ENCODE data around the gene OPRD1. TPM values are rescaled to one million over a fixed set of nuclear protein-coding genes. Genes with fewer than 3 reads are reported as not detected.
A peak's percentile ranks its signal among the peaks of the same experiment; 100 is the strongest.
"Not testable (repeated sequence)": the region's sequence is repeated elsewhere in the genome, so short reads cannot be mapped to it uniquely, and the experiment has no call there.

The OPRD1 gene
- polyA plus RNA-seq, 1 donor, result 1.5 TPM

GRCh38 chr1:28815533-28816185 lies 3.7 kb downstream of the OPRD1 start:
- Histone ChIP-seq H3K36me3 (ENCODE audit: control insufficient read depth, insufficient read depth, low read length) (no peaks in the 10 kb centered on the region), H3K27me3 (ENCODE audit: control insufficient read depth, insufficient read depth, low read length) (peaks cover 55% of the 10 kb centered on the region), H3K4me3 (ENCODE audit: low read length) (no peak overlapping the region), H3K4me1 (ENCODE audit: control insufficient read depth, insufficient read depth, low read length) (no peaks in the 10 kb centered on the region), H3K27ac (ENCODE audit: low read length) (no peak overlapping the region), H3K9me3 (ENCODE audit: control insufficient read depth, low read depth, low read length) (peaks cover 3% of the 10 kb centered on the region)
- no CpG with 5 or more reads among the region's 12 CpGs for WGBS (ENCODE audit: insufficient coverage, low lambda C conversion rate)
- DNase-seq, result no peak

GRCh38 chr1:28817133-28817532 lies 5.2 kb downstream of the OPRD1 start:
- no peak overlapping the region for H3K27ac ChIP-seq (ENCODE audit: low read length)
- no peaks in the 10 kb centered on the region for H3K36me3 ChIP-seq (ENCODE audit: control insufficient read depth, insufficient read depth, low read length)
- peaks cover 3% of the 10 kb centered on the region for H3K9me3 ChIP-seq (ENCODE audit: control insufficient read depth, low read depth, low read length)
- DNase-seq, result no peak
- H3K27me3 ChIP-seq (ENCODE audit: control insufficient read depth, insufficient read depth, low read length), result peaks cover 43% of the 10 kb centered on the region
- H3K4me3 ChIP-seq (ENCODE audit: low read length), result no peak overlapping the region
- no peaks in the 10 kb centered on the region for H3K4me1 ChIP-seq (ENCODE audit: control insufficient read depth, insufficient read depth, low read length)
- WGBS (ENCODE audit: insufficient coverage, low lambda C conversion rate), result no CpG with 5 or more reads among the region's 7 CpGs

GRCh38 chr1:28819020-28819419 lies 7.0 kb downstream of the OPRD1 start:
- Histone ChIP-seq H3K27me3 (ENCODE audit: control insufficient read depth, insufficient read depth, low read length) (peaks cover 25% of the 10 kb centered on the region), H3K4me3 (ENCODE audit: low read length) (no peak overlapping the region), H3K36me3 (ENCODE audit: control insufficient read depth, insufficient read depth, low read length) (no peaks in the 10 kb centered on the region), H3K9me3 (ENCODE audit: control insufficient read depth, low read depth, low read length) (no peaks in the 10 kb centered on the region), H3K27ac (ENCODE audit: low read length) (no peak overlapping the region), H3K4me1 (ENCODE audit: control insufficient read depth, insufficient read depth, low read length) (no peaks in the 10 kb centered on the region)
- no peak for DNase-seq

- no peaks in the 10 kb centered on the region for H3K4me1 ChIP-seq (ENCODE audit: control insufficient read depth, insufficient read depth, low read length)
- no peaks in the 10 kb centered on the region for H3K27me3 ChIP-seq (ENCODE audit: control insufficient read depth, insufficient read depth, low read length)
- no peak for DNase-seq
- 90% methylated on average over 2 of the region's 3 CpGs for WGBS (ENCODE audit: insufficient coverage, low lambda C conversion rate)
- H3K4me3 ChIP-seq (ENCODE audit: low read length), result no peak overlapping the region
- H3K9me3 ChIP-seq (ENCODE audit: control insufficient read depth, low read depth, low read length), result no peaks in the 10 kb centered on the region
- no peaks in the 10 kb centered on the region for H3K36me3 ChIP-seq (ENCODE audit: control insufficient read depth, insufficient read depth, low read length)
- no peak overlapping the region for H3K27ac ChIP-seq (ENCODE audit: low read length)
These were observed 10.8 kb downstream of the OPRD1 start for GRCh38 chr1:28822799-28823198.

GRCh38 chr1:28824061-28824460 lies 12.1 kb downstream of the OPRD1 start:
- 100% methylated on average over 1 of the region's 11 CpGs for WGBS (ENCODE audit: insufficient coverage, low lambda C conversion rate)
- H3K4me1 ChIP-seq (ENCODE audit: control insufficient read depth, insufficient read depth, low read length); H3K27me3 ChIP-seq (ENCODE audit: control insufficient read depth, insufficient read depth, low read length); H3K27ac ChIP-seq (ENCODE audit: low read length); H3K4me3 ChIP-seq (ENCODE audit: low read length); H3K9me3 ChIP-seq (ENCODE audit: control insufficient read depth, low read depth, low read length); H3K36me3 ChIP-seq (ENCODE audit: control insufficient read depth, insufficient read depth, low read length); DNase-seq: not testable (repeated sequence)

GRCh38 chr1:28828227-28828858 lies 16.4 kb downstream of the OPRD1 start:
- not testable (repeated sequence) for DNase-seq
- WGBS (ENCODE audit: insufficient coverage, low lambda C conversion rate), result no CpG with 5 or more reads among the region's 11 CpGs

GRCh38 chr1:28830814-28831213 lies 18.8 kb downstream of the OPRD1 start:
- Histone ChIP-seq H3K27me3 (ENCODE audit: control insufficient read depth, insufficient read depth, low read length) (no peaks in the 10 kb centered on the region), H3K27ac (ENCODE audit: low read length) (no peak overlapping the region), H3K4me1 (ENCODE audit: control insufficient read depth, insufficient read depth, low read length) (no peaks in the 10 kb centered on the region), H3K4me3 (ENCODE audit: low read length) (no peak overlapping the region), H3K9me3 (ENCODE audit: control insufficient read depth, low read depth, low read length) (no peaks in the 10 kb centered on the region), H3K36me3 (ENCODE audit: control insufficient read depth, insufficient read depth, low read length) (no peaks in the 10 kb centered on the region)
- DNase-seq, result peak in 1 of 2 donors; percentile 15
- WGBS (ENCODE audit: insufficient coverage, low lambda C conversion rate), result no CpG with 5 or more reads among the region's 2 CpGs

More at GRCh38 chr1:28828227-28828858, 16.4 kb downstream of the OPRD1 start:
- not testable (repeated sequence) for H3K4me3 ChIP-seq (ENCODE audit: low read length); H3K4me1 ChIP-seq (ENCODE audit: control insufficient read depth, insufficient read depth, low read length); H3K36me3 ChIP-seq (ENCODE audit: control insufficient read depth, insufficient read depth, low read length); H3K27ac ChIP-seq (ENCODE audit: low read length); H3K27me3 ChIP-seq (ENCODE audit: control insufficient read depth, insufficient read depth, low read length); H3K9me3 ChIP-seq (ENCODE audit: control insufficient read depth, low read depth, low read length)

- H3K36me3 ChIP-seq (ENCODE audit: control insufficient read depth, insufficient read depth, low read length), result no peaks in the 10 kb centered on the region
- no peaks in the 10 kb centered on the region for H3K4me1 ChIP-seq (ENCODE audit: control insufficient read depth, insufficient read depth, low read length)
- DNase-seq, result no peak
- H3K27ac ChIP-seq (ENCODE audit: low read length), result no peak overlapping the region
- no peaks in the 10 kb centered on the region for H3K27me3 ChIP-seq (ENCODE audit: control insufficient read depth, insufficient read depth, low read length)
- H3K9me3 ChIP-seq (ENCODE audit: control insufficient read depth, low read depth, low read length), result no peaks in the 10 kb centered on the region
- no peak overlapping the region for H3K4me3 ChIP-seq (ENCODE audit: low read length)
- WGBS (ENCODE audit: insufficient coverage, low lambda C conversion rate), result 83% methylated on average over 1 of the region's 4 CpGs
These were observed 21.0 kb downstream of the OPRD1 start for GRCh38 chr1:28832966-28833365.

GRCh38 chr1:28833381-28833780 lies 21.4 kb downstream of the OPRD1 start:
- no peak for DNase-seq
- Histone ChIP-seq H3K27me3 (ENCODE audit: control insufficient read depth, insufficient read depth, low read length) (no peaks in the 10 kb centered on the region), H3K4me1 (ENCODE audit: control insufficient read depth, insufficient read depth, low read length) (no peaks in the 10 kb centered on the region), H3K36me3 (ENCODE audit: control insufficient read depth, insufficient read depth, low read length) (no peaks in the 10 kb centered on the region), H3K4me3 (ENCODE audit: low read length) (no peak overlapping the region), H3K9me3 (ENCODE audit: control insufficient read depth, low read depth, low read length) (no peaks in the 10 kb centered on the region), H3K27ac (ENCODE audit: low read length) (no peak overlapping the region)
- WGBS (ENCODE audit: insufficient coverage, low lambda C conversion rate), result no CpG with 5 or more reads among the region's 7 CpGs

- Histone ChIP-seq H3K9me3 (ENCODE audit: control insufficient read depth, low read depth, low read length) (no peaks in the 10 kb centered on the region), H3K27me3 (ENCODE audit: control insufficient read depth, insufficient read depth, low read length) (no peaks in the 10 kb centered on the region), H3K4me1 (ENCODE audit: control insufficient read depth, insufficient read depth, low read length) (no peaks in the 10 kb centered on the region), H3K27ac (ENCODE audit: low read length) (no peak overlapping the region), H3K36me3 (ENCODE audit: control insufficient read depth, insufficient read depth, low read length) (no peaks in the 10 kb centered on the region), H3K4me3 (ENCODE audit: low read length) (no peak overlapping the region)
- WGBS (ENCODE audit: insufficient coverage, low lambda C conversion rate), result no CpG with 5 or more reads among the region's 4 CpGs
- peak in 1 of 2 donors; percentile 19 for DNase-seq
These were observed 23.3 kb downstream of the OPRD1 start for GRCh38 chr1:28835237-28835650.

GRCh38 chr1:28836421-28836956 lies 24.5 kb downstream of the OPRD1 start:
- H3K36me3 ChIP-seq (ENCODE audit: control insufficient read depth, insufficient read depth, low read length), result no peaks in the 10 kb centered on the region
- H3K27me3 ChIP-seq (ENCODE audit: control insufficient read depth, insufficient read depth, low read length), result no peaks in the 10 kb centered on the region
- DNase-seq, result no peak
- no peak overlapping the region for H3K27ac ChIP-seq (ENCODE audit: low read length)
- no CpG with 5 or more reads among the region's 15 CpGs for WGBS (ENCODE audit: insufficient coverage, low lambda C conversion rate)
- no peaks in the 10 kb centered on the region for H3K9me3 ChIP-seq (ENCODE audit: control insufficient read depth, low read depth, low read length)
- H3K4me3 ChIP-seq (ENCODE audit: low read length), result no peak overlapping the region
- H3K4me1 ChIP-seq (ENCODE audit: control insufficient read depth, insufficient read depth, low read length), result no peaks in the 10 kb centered on the region
